HCT116 (cell line): ENCODE measurements around the gene EVA1A. TPM values are rescaled to one million over a fixed set of nuclear protein-coding genes. Genes with fewer than 3 reads are reported as not detected.

ENCODE experiments used
- ATAC-seq: fragments of 200-7000 bp; cut with Tn5 transposase; 2 replicates; pipeline ENCODE4 v1.9.1; 2020; ENCODE audit warnings: mild to moderate bottlenecking, moderate library complexity
- BruUV-seq: library from RNA; stranded (reverse); fragments of 400-500 nt; replicated peaks from 2 replicates; lab custom pipeline; 2021; lab: Mats Ljungman, UMichigan
- CTCF ChIA-PET: fragments of 300-600 bp; sonication (Branson Sonifier 250); formaldehyde crosslinking; loops from one replicate; lab custom pipeline; 2021; ENCODE audit warnings: antibody characterized with exemption; lab: Charles Lee
- POLR2A ChIA-PET: fragments of 300-600, 350-600 bp; sonication (Branson Sonifier 250); formaldehyde crosslinking; loops from one replicate; lab custom pipeline; 2021; ENCODE audit warnings: antibody characterized with exemption; lab: Charles Lee
- RAD21 ChIA-PET, 2 experiments: fragments of 300-600 bp; sonication (Branson Sonifier 250); formaldehyde crosslinking; loops; one replicate each; lab custom pipeline; 2023; ENCODE audit warnings: low total read pairs in 2 of 2; ENCODE audit not compliant: uncharacterized antibody in 2 of 2, unreplicated experiment in 2 of 2, low non-redundant PET in 1 of 2; lab: Charles Lee
- DNase-seq: peaks from one replicate; pipeline ENCODE4 v3.0.0-alpha.2; 2010; ENCODE audit warnings: low read depth, low spot score
- H2AFZ ChIP-seq: fragments of 200-600 bp; shearing (Covaris generic), sonication (generic); 2 replicates; pipeline ENCODE4 v1.6.1; 2017; ENCODE audit warnings: low read depth, mixed run types, mixed read lengths, antibody characterized with exemption, low read length; ENCODE audit not compliant: poor library complexity, severe bottlenecking
- H3K27ac ChIP-seq: 2 replicates; pipeline ENCODE4 v1.5.1; 2012; ENCODE audit warnings: low read depth, low read length
- H3K27me3 ChIP-seq: fragments of 200-600 bp; sonication (generic); 2 replicates; pipeline ENCODE4 v1.6.1; 2016; ENCODE audit warnings: mixed run types, low read length, mixed read lengths; ENCODE audit not compliant: insufficient read depth
- H3K36me3 ChIP-seq, 2 experiments: fragments of 200-500 bp in 1 of 2; fragments of 200-600 bp in 1 of 2; sonication (Bioruptor generic) in 1 of 2; sonication (generic) in 1 of 2; 2 replicates each; pipeline versions ENCODE4 v1.5.1 to v1.6.1; 2014 to 2016; ENCODE audit warnings: low read length in 2 of 2, inconsistent platforms in 1 of 2, mixed read lengths in 1 of 2, mixed run types in 1 of 2; ENCODE audit not compliant: insufficient read depth in 2 of 2, control insufficient read depth in 1 of 2
- H3K4me1 ChIP-seq, 2 experiments: fragments of 200-600 bp in 1 of 2; sonication (generic) in 1 of 2; 2 replicates each; pipeline versions ENCODE4 v1.5.1 to v1.6.1; 2012 to 2017; ENCODE audit warnings: low read length in 2 of 2, inconsistent platforms in 1 of 2, mild to moderate bottlenecking in 1 of 2, mixed read lengths in 1 of 2, mixed run types in 1 of 2, moderate library complexity in 1 of 2; ENCODE audit not compliant: insufficient read depth in 2 of 2, control insufficient read depth in 1 of 2
- H3K4me2 ChIP-seq: fragments of 200-600 bp; sonication (generic); 2 replicates; pipeline ENCODE4 v1.6.1; 2017; ENCODE audit warnings: mixed run types, low read length, mixed read lengths
- H3K4me3 ChIP-seq, 2 experiments: fragments of 200-600 bp in 1 of 2; sonication (generic) in 1 of 2; replicated peaks in 1 of 2; 2 replicates each; pipeline ENCODE4 v1.5.1; 2011 to 2016; ENCODE audit warnings: low read length in 2 of 2, control low read depth in 1 of 2, low read depth in 1 of 2, mild to moderate bottlenecking in 1 of 2, mixed read lengths in 1 of 2, mixed run types in 1 of 2
- H3K79me2 ChIP-seq: fragments of 200-600 bp; sonication (generic); 2 replicates; pipeline ENCODE4 v1.6.1; 2017; ENCODE audit warnings: mild to moderate bottlenecking, mixed run types, low read length, moderate library complexity, mixed read lengths; ENCODE audit not compliant: insufficient read depth
- H3K9ac ChIP-seq: fragments of 200-600 bp; sonication (generic); 2 replicates; pipeline ENCODE4 v1.6.1; 2016; ENCODE audit warnings: low read length, mixed read lengths
- H3K9me2 ChIP-seq: fragments of 200-600 bp; sonication (generic), shearing (Covaris generic); 2 replicates; pipeline ENCODE4 v1.6.1; 2017; ENCODE audit warnings: mixed run types, mild to moderate bottlenecking, moderate library complexity; ENCODE audit not compliant: insufficient read depth
- H3K9me3 ChIP-seq, 2 experiments: fragments of 200-500 bp in 1 of 2; fragments of 200-600 bp in 1 of 2; sonication (Bioruptor generic) in 1 of 2; sonication (generic) in 1 of 2; 2 replicates each; pipeline ENCODE4 v1.6.1; 2014 to 2017; ENCODE audit warnings: low read length in 2 of 2, mixed read lengths in 2 of 2, inconsistent platforms in 1 of 2, low read depth in 1 of 2, mild to moderate bottlenecking in 1 of 2, mixed run types in 1 of 2, moderate library complexity in 1 of 2; ENCODE audit not compliant: control insufficient read depth in 1 of 2, insufficient read depth in 1 of 2
- H4K20me1 ChIP-seq: fragments of 200-600 bp; sonication (generic), shearing (Covaris generic); 2 replicates; pipeline ENCODE4 v1.6.1; 2017; ENCODE audit warnings: mixed run types, mild to moderate bottlenecking, moderate library complexity; ENCODE audit not compliant: insufficient read depth
- CEBPB ChIP-seq: IDR thresholded peaks from 2 replicates; pipeline ENCODE4 v1.6.1; 2012; ENCODE audit warnings: low read depth
- EGR1 ChIP-seq: IDR thresholded peaks from 2 replicates; pipeline ENCODE4 v1.6.1; 2012; ENCODE audit warnings: low read depth
- EZH2phosphoT487 ChIP-seq: fragments of 200-600 bp; IDR thresholded peaks from 2 replicates; pipeline ENCODE4 v1.6.1; 2018; ENCODE audit warnings: antibody characterized with exemption, borderline replicate concordance
- FOSL1 ChIP-seq: IDR thresholded peaks from 2 replicates; pipeline ENCODE4 v1.6.1; 2012; ENCODE audit warnings: low read depth
- REST ChIP-seq: IDR thresholded peaks from 2 replicates; pipeline ENCODE4 v1.6.1; 2012; ENCODE audit warnings: low read depth
- SIN3A ChIP-seq: IDR thresholded peaks from 2 replicates; pipeline ENCODE4 v1.6.1; 2012; ENCODE audit warnings: low read depth
- SRF ChIP-seq: IDR thresholded peaks from 2 replicates; pipeline ENCODE4 v1.6.1; 2012; ENCODE audit warnings: low read depth
- TCF7L2 ChIP-seq: IDR thresholded peaks from 2 replicates; pipeline ENCODE4 v1.7.0; 2011; ENCODE audit warnings: borderline replicate concordance, inconsistent platforms; ENCODE audit not compliant: insufficient read depth, insufficient read length; ENCODE audit errors: extremely low read depth
- YY1 ChIP-seq: IDR thresholded peaks from 2 replicates; pipeline ENCODE4 v1.6.1; 2011; ENCODE audit warnings: low read length, low read depth, moderate library complexity, mild to moderate bottlenecking; ENCODE audit not compliant: insufficient replicate concordance; ENCODE audit errors: extremely low read depth
- ZBTB33 ChIP-seq: IDR thresholded peaks from 2 replicates; pipeline ENCODE4 v1.6.1; 2011; ENCODE audit warnings: mild to moderate bottlenecking, low read length, moderate library complexity; ENCODE audit not compliant: insufficient replicate concordance; ENCODE audit errors: extremely low read depth
- ZNF274 ChIP-seq: fragments of 200-500 bp; sonication (Bioruptor generic); IDR thresholded peaks from 2 replicates; pipeline ENCODE4 v1.6.1; 2014; ENCODE audit warnings: mild to moderate bottlenecking, low read depth, low read length, inconsistent platforms
- intact Hi-C: fragments of 100-400 bp; cut with micrococcal nuclease; formaldehyde crosslinking; loops from 2 replicates; pipeline ENCODE4 v1.10.0; 2022
- total RNA-seq: library from RNA; stranded (reverse); gene quantifications from one replicate; pipeline ENCODE4 v1.2.1, GENCODE V29; 2021; ENCODE audit not compliant: unreplicated experiment
- TF ChIP-seq, protein P1 (sequence below), 3 experiments: fragments of 200-600 bp in 1 of 3; sonication (generic) in 1 of 3; IDR thresholded peaks in 2 of 3; conservative IDR thresholded peaks in 1 of 3; 2 replicates each; pipeline ENCODE4 v1.5.1; 2012 to 2017; ENCODE audit warnings: low read depth in 2 of 3, low read length in 2 of 3, antibody characterized with exemption in 1 of 3, borderline replicate concordance in 1 of 3, control low read depth in 1 of 3, mild to moderate bottlenecking in 1 of 3, mixed read lengths in 1 of 3, mixed run types in 1 of 3, moderate library complexity in 1 of 3; ENCODE audit not compliant: insufficient read depth in 1 of 3

The EVA1A gene
- total RNA-seq, 1 experiment from 2014 or later: 2.8 TPM

DNA sequence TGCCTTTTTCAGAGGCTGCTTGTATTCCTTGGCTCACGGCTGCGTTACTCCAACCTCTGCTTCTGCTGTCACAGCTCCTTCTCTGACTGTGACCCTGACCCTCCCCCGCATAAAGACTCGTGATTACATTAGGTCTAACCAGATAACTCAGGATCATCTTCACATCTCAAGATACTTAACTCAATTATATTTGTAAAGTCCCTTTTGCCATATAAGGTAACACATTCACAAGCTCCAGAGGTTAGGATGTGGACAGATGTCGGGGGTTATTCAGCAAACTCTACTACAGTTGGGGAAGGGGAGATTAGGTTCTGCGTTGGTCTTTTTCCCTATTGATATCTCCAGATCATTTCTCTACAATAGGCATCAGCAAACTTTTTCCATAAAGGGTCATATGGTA lies 76.9 kb downstream of the EVA1A start:
- no peaks in the 10 kb centered on the region for H3K36me3 ChIP-seq
- H3K4me2 ChIP-seq: no peak overlapping the region
- H3K9me3 ChIP-seq: no peaks in the 10 kb centered on the region
- no peak overlapping the region for H3K27ac ChIP-seq
- ChIA-PET CTCF (no interaction called here), RAD21 (no interaction called here), POLR2A (no interaction called here)
- no peaks in the 10 kb centered on the region for H4K20me1 ChIP-seq
- H2AFZ ChIP-seq: no peak overlapping the region
- H3K9ac ChIP-seq: no peak overlapping the region
- no peaks in the 10 kb centered on the region for H3K9me2 ChIP-seq
- intact Hi-C loops: no loop called here
- peaks cover 39% of the 10 kb centered on the region for H3K27me3 ChIP-seq
- ATAC-seq (no peak), DNase-seq (no peak)
- H3K79me2 ChIP-seq: no peaks in the 10 kb centered on the region
- no peak for TF ChIP-seq EGR1
- TF ChIP-seq FOSL1: no peak
- no peak for TF ChIP-seq ZNF274
- TF ChIP-seq SIN3A: no peak
- no peak for TF ChIP-seq CEBPB
- no TSS peak for BruUV-seq
- no peaks in the 10 kb centered on the region for H3K4me1 ChIP-seq
- no peak overlapping the region for H3K4me3 ChIP-seq

GRCh38 chr2:75482398-75482797 lies 78.3 kb downstream of the EVA1A start:
- Histone ChIP-seq H3K4me1 (no peaks in the 10 kb centered on the region), H3K36me3 (no peaks in the 10 kb centered on the region), H4K20me1 (no peaks in the 10 kb centered on the region), H3K79me2 (no peaks in the 10 kb centered on the region), H3K9me3 (no peaks in the 10 kb centered on the region), H3K9ac (no peak overlapping the region), H3K4me3 (no peak overlapping the region), H3K9me2 (no peaks in the 10 kb centered on the region), H3K27me3 (peaks cover 32% of the 10 kb centered on the region), H3K27ac (no peak overlapping the region), H2AFZ (no peak overlapping the region), H3K4me2 (no peak overlapping the region)
- ATAC-seq: no peak
- RAD21 ChIA-PET: no interaction called here
- CTCF ChIA-PET: no interaction called here
- DNase-seq: no peak
- no TSS peak for BruUV-seq
- POLR2A ChIA-PET: no interaction called here
- intact Hi-C loops: no loop called here
- TF ChIP-seq TCF7L2: no peak
- no peak for TF ChIP-seq EZH2phosphoT487
- no peak for TF ChIP-seq FOSL1
- no peak for TF ChIP-seq ZBTB33
- no peak for TF ChIP-seq SRF
- TF ChIP-seq, protein P1, sequence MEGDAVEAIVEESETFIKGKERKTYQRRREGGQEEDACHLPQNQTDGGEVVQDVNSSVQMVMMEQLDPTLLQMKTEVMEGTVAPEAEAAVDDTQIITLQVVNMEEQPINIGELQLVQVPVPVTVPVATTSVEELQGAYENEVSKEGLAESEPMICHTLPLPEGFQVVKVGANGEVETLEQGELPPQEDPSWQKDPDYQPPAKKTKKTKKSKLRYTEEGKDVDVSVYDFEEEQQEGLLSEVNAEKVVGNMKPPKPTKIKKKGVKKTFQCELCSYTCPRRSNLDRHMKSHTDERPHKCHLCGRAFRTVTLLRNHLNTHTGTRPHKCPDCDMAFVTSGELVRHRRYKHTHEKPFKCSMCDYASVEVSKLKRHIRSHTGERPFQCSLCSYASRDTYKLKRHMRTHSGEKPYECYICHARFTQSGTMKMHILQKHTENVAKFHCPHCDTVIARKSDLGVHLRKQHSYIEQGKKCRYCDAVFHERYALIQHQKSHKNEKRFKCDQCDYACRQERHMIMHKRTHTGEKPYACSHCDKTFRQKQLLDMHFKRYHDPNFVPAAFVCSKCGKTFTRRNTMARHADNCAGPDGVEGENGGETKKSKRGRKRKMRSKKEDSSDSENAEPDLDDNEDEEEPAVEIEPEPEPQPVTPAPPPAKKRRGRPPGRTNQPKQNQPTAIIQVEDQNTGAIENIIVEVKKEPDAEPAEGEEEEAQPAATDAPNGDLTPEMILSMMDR (IDR thresholded peaks at IDR 0.05 in 2 of 3, conservative IDR thresholded peaks at IDR 0.05 in 1 of 3; ENCODE audit: borderline replicate concordance in 1 of 3, insufficient read depth in 1 of 3, low read depth in 2 of 3, low read length in 2 of 3): no peak
- no peak for TF ChIP-seq SIN3A
- TF ChIP-seq YY1: no peak
- TF ChIP-seq REST: no peak
